Liver (tissue), 3 donors: ENCODE results near the gene ANXA6.

ENCODE experiments used
- HNF4G ChIP-seq: IDR thresholded peaks from 2 replicates; pipeline ENCODE4 v1.6.1; 2016; ENCODE audit warnings: antibody characterized with exemption
- JUND ChIP-seq, 2 donors: IDR thresholded peaks; 2 replicates each; pipeline ENCODE4 v1.6.1; 2016; ENCODE audit warnings: antibody characterized with exemption in 2 of 2
- RAD21 ChIP-seq, 2 donors: IDR thresholded peaks; 2 replicates each; pipeline ENCODE4 v1.6.1; 2016; ENCODE audit warnings: antibody characterized with exemption in 2 of 2, mild to moderate bottlenecking in 2 of 2
- RXRA ChIP-seq, 2 donors: IDR thresholded peaks; 2 replicates each; pipeline ENCODE4 v1.6.1; 2017 to 2018; ENCODE audit warnings: antibody characterized with exemption in 2 of 2, mild to moderate bottlenecking in 1 of 2
- SP1 ChIP-seq: IDR thresholded peaks from 2 replicates; pipeline ENCODE4 v1.6.1; 2018; ENCODE audit warnings: antibody characterized with exemption, mild to moderate bottlenecking
- TAF1 ChIP-seq: conservative IDR thresholded peaks from 2 replicates; pipeline ENCODE4 v1.6.1; 2016; ENCODE audit warnings: antibody characterized with exemption, mild to moderate bottlenecking
- YY1 ChIP-seq: IDR thresholded peaks from 2 replicates; pipeline ENCODE4 v1.6.1; 2016; ENCODE audit warnings: antibody characterized with exemption, mild to moderate bottlenecking
- TF ChIP-seq, protein P1 (sequence below): fragments of 150-350 bp; IDR thresholded peaks from 2 replicates; pipeline ENCODE4 v1.5.1; 2017; ENCODE audit warnings: improper control_type of control experiment, low read depth, low read length; ENCODE audit not compliant: missing input control
- TF ChIP-seq, protein P2 (sequence below): IDR thresholded peaks from 2 replicates; pipeline ENCODE4 v1.6.1; 2016; ENCODE audit warnings: antibody characterized with exemption
- TF ChIP-seq, protein P3 (sequence below): IDR thresholded peaks from 2 replicates; pipeline ENCODE4 v1.6.1; 2016; ENCODE audit warnings: antibody characterized with exemption
- TF ChIP-seq, protein P4 (sequence below): IDR thresholded peaks from 2 replicates; pipeline ENCODE4 v1.6.1; 2016; ENCODE audit warnings: antibody characterized with exemption, mild to moderate bottlenecking
- donor health status: healthy.
- donor health status: healthy.

DNA sequence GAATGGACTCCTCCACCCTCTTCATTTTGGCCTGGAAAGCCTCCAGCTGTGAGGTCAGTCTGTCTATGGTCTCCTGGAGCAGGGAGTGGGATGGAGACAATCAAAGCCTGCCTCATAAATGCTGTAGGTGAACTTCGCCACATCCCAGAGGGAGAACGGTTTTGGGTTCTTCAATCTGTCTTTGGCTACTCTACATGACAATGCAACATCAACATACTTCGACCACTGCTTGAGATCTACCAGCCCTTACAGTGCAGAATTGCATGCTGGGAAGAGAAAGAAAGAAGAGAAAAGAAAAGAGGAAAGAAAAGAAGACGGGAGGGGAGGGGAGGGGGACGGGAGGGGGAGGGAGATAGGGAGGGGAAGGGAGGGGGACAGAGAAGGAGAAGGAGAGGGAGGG is 28.5 kb upstream of the ANXA6 start:
- TF ChIP-seq, protein P1, sequence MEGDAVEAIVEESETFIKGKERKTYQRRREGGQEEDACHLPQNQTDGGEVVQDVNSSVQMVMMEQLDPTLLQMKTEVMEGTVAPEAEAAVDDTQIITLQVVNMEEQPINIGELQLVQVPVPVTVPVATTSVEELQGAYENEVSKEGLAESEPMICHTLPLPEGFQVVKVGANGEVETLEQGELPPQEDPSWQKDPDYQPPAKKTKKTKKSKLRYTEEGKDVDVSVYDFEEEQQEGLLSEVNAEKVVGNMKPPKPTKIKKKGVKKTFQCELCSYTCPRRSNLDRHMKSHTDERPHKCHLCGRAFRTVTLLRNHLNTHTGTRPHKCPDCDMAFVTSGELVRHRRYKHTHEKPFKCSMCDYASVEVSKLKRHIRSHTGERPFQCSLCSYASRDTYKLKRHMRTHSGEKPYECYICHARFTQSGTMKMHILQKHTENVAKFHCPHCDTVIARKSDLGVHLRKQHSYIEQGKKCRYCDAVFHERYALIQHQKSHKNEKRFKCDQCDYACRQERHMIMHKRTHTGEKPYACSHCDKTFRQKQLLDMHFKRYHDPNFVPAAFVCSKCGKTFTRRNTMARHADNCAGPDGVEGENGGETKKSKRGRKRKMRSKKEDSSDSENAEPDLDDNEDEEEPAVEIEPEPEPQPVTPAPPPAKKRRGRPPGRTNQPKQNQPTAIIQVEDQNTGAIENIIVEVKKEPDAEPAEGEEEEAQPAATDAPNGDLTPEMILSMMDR: no peak
- TF ChIP-seq, protein P2, sequence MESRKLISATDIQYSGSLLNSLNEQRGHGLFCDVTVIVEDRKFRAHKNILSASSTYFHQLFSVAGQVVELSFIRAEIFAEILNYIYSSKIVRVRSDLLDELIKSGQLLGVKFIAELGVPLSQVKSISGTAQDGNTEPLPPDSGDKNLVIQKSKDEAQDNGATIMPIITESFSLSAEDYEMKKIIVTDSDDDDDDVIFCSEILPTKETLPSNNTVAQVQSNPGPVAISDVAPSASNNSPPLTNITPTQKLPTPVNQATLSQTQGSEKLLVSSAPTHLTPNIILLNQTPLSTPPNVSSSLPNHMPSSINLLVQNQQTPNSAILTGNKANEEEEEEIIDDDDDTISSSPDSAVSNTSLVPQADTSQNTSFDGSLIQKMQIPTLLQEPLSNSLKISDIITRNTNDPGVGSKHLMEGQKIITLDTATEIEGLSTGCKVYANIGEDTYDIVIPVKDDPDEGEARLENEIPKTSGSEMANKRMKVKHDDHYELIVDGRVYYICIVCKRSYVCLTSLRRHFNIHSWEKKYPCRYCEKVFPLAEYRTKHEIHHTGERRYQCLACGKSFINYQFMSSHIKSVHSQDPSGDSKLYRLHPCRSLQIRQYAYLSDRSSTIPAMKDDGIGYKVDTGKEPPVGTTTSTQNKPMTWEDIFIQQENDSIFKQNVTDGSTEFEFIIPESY: no peak
- TF ChIP-seq RXRA (IDR thresholded peaks at IDR 0.05) (no peak), YY1 (no peak), SP1 (no peak), TAF1 (no peak), RAD21 (IDR thresholded peaks at IDR 0.05) (no peak), JUND (IDR thresholded peaks at IDR 0.05) (no peak), HNF4G (no peak)
- TF ChIP-seq, protein P3, sequence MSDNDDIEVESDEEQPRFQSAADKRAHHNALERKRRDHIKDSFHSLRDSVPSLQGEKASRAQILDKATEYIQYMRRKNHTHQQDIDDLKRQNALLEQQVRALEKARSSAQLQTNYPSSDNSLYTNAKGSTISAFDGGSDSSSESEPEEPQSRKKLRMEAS: no peak
- TF ChIP-seq, protein P4, sequence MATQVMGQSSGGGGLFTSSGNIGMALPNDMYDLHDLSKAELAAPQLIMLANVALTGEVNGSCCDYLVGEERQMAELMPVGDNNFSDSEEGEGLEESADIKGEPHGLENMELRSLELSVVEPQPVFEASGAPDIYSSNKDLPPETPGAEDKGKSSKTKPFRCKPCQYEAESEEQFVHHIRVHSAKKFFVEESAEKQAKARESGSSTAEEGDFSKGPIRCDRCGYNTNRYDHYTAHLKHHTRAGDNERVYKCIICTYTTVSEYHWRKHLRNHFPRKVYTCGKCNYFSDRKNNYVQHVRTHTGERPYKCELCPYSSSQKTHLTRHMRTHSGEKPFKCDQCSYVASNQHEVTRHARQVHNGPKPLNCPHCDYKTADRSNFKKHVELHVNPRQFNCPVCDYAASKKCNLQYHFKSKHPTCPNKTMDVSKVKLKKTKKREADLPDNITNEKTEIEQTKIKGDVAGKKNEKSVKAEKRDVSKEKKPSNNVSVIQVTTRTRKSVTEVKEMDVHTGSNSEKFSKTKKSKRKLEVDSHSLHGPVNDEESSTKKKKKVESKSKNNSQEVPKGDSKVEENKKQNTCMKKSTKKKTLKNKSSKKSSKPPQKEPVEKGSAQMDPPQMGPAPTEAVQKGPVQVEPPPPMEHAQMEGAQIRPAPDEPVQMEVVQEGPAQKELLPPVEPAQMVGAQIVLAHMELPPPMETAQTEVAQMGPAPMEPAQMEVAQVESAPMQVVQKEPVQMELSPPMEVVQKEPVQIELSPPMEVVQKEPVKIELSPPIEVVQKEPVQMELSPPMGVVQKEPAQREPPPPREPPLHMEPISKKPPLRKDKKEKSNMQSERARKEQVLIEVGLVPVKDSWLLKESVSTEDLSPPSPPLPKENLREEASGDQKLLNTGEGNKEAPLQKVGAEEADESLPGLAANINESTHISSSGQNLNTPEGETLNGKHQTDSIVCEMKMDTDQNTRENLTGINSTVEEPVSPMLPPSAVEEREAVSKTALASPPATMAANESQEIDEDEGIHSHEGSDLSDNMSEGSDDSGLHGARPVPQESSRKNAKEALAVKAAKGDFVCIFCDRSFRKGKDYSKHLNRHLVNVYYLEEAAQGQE: no peak
